Central memory CD4-positive, alpha-beta T cell (primary cell): Measurements from ENCODE around the gene BCDIN3D.

Experiments used
- DNase-seq: peaks from one replicate; pipeline ENCODE4 v3.0.0; 2022

BCDIN3D gene

DNA sequence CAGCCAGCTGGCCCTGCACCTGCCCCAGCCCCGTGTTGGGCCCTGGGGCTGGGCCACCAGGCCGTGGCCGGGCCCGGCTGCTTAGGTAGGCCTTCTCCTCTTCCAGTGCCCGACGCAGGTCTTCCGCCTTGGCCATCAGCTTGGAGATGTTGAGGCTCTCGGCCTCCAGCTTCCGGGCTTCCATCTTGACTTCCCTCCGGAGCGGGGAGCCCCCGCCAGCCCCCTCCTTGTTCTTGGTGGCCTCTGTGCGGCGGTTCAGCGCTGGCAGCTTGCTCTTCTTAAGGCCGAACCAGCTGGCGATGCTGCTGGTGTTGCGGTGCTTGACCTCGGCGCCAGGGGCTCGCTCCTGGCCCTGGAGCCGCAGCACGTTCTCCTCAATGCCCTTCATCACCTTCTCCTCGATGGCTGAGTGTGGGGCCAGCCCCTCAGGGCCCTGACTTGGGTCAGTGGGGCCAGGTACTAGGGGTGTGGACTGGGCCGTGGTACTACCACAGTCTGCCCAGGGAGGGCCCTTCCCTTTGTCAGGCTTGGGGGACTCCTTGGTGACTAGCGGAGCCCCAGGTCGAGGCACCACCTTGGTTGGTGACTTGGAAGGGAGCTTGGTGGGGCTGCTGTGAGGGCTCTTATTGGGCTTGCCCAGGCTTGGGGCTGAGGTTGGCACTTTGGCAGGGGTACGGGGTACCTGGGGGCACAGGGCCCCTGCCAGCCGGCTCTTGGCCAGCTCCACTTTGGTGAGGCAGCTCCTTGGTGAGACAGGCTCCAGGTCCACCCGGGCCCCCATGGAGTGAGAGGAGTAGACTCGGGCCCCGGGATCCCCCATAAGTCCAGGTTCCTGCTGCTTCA lies 47.9 kb downstream of the BCDIN3D start:
- DNase-seq: no peak

DNA sequence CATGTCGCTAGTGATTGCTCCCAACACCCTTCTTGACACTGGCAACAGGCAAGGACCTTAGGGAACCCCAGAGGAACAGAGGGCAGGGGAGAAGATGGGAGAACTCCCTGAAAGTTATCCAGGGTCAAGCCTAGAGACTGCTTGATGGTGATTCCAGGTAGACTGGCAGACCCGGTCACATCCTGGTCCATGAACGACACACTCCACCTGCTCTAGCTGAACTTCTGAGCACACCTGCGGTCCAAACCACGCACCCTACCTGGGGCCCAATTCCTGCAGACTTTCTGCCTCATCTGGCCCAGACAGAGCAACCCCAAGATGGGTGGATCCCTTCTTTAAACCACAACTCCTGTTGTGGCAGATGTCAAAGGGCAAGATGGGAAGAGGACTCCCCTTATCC lies 48.9 kb downstream of the BCDIN3D start:
- no peak for DNase-seq

DNA sequence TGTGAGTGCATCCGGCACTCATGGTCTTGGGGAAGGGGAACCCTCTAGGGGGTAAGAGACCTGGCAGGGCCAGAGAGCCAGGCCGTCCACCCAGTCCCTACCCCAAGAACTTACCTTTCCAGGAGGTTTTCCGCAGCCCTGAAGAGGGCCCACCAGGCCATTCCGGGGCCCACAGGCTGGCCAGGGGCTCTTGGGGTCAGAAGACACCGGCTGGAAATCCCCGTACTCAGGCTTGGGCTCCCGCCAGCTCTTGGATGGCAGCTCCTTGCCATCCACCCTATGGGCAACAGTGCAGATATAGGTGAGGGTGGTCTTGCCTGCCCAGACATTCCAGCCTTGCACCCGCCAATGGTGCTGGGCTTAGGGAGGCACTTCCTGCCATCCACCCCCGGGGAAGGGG lies 49.3 kb downstream of the BCDIN3D start:
- DNase-seq: no peak

DNA sequence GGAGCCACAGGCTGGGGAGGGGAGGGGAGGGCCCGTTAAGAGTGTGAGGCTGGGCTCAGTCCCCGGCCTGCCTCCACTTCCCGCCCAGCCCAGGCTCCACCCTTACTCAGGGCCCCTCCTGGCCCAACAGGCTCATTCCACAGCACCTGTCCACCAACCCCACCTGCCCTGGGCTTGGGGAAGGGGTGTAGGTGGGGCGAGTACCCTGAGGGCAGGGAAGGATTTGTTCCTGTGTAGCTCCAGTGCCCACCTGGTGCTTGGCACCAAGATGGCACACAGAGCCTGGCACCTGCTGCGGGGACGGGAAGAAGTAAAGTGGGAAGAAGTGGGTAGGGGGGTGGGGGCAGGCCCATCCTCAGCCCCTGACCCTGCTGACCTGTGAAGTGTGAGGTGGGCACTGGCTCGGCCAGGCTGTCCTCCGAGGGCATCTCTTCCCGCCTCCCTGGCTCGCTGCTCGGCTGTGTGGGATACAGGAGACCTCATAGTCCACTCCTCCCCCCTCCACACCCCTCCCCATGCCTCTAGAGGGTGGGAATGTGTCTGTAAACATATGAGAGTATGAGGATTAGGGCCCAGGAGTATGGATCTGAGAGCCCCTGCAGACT lies 49.8 kb downstream of the BCDIN3D start:
- no peak for DNase-seq

DNA sequence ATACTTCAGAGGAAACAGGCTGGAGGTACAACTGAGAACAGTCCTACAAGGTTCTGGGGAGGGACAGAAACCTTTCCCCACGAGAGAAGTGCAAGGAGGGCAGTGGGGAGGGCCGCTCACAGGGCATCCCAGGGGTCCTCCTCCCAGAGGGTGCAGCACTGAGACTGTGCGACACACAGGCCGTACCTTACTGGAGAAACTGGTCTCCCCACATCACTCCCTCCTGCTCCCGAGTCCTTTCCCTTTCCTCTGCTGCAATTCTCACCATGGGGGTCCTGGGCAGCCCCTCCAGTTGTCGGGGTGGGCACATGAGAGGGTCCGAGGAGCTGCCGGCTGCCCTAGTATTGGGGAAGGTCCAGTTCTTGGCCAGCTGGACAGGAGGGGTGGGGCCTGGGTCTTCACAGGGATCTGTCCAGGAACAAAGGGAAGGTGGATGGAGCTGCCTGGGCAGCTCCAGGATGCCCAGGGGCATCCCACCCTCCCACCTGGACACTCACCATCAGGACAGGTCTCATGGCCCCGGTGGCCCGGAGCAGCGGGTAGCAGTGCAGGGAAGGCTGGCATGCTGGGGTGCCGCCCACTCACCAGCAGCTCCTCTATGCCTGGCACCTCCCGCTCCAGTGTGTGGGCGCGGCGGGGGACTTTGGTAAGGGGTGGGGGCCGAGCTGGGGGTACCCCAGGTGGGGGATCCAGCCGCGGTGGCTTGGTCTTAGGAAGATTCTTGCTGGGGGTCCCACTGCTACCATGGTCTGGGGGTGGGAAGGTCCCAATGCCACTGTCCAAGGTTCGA lies 50.5 kb downstream of the BCDIN3D start:
- no peak for DNase-seq

DNA sequence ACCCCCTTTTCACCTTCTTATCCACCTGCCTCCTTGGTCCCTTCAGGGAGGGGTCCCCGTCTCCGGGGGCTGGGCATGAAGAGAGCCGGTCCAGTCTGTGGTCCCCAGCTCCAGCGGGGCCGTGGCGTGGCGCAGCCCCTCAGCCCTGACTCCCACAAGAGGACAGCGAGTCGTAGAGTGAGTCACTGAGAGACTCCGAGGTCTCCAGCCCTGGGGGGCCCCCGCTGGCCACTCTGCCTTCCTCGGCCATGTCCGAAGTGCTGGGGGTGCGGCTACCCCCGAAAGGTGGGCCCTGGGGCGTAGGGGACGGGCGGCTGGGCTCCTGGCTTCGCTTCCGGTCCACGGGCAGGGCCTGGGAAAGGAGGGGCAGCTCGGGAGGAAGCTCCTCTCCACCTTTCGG lies 51.2 kb downstream of the BCDIN3D start:
- DNase-seq: no peak

DNA sequence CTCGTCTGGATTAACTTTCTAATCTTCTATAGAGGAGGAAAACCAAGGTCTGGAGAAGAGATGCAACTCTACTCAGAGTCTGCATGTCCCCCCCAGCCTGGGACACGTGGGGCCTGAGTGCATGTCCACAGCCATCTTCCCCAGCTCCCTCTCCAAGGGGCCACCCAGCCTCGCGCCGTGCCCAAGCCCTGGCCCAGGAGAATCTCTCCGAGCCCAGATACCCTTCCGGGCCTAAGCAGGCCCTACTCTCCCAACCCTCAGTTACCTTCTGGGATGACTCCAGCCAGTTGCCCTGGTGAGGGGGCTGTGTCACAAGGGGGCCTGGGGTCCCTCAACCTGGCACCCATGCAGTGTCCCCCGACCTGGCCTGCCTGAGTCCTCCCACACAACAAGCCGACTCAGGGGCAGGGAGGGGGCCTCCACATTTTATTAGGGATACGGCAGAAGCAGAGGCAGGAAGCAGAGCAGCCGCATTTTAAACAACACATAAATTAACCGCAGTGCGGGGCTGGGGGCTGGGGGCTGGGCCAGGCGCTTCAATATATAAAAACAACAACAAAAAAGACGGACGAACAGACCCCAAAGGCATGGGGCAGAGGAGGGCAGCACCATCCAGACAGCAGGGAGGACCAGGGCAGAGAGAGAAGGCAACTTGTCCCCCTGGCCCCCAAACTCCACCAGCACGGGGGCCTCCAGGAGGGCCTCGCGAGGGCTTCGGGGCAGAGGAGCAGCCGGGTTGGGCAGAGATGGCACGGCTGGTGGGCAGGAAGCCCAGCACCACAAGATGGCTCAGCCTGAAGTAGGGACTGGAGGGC lies 52.0 kb downstream of the BCDIN3D start:
- DNase-seq: no peak

DNA sequence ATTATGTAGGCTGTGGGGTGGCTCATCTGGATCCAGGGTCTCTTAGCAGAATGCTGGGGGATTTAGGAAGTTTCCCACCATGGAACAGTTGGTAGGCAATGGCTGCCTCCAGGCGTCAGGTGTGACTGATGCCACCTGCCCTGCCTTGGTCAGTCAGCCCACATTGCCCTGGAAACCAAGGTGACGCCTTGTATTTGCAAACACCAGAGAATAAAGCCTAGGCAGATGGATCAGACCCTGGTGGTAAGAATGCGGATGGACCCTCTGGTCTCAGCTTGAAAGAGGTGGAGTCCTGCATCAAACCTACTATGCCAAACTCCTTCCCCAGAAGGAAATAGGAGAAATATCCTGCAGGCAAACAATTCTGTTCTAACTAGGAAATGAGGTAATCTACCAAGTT lies 52.9 kb downstream of the BCDIN3D start:
- no peak for DNase-seq

DNA sequence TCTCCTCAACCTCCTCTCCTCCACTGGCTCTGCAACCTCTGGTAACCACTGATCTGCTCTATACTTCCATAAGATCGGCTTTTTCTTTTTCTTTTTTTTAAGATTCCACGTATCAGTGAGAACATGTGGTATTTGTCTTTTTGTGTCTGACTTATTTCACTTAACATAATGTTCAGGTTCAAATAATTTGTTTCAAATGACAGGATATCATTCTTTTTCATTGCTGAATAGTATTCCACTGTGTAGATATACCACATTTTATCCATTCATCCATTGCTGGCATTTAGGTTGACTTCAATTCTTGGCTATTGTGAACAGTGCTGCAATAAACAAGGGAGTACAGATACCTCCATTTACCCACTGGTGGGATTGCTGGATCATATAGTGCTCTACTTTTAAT lies 55.2 kb downstream of the BCDIN3D start:
- DNase-seq: no peak
